H1 (cell line): ENCODE measurements around the gene GTF2A1L. TPM values are rescaled to one million over a fixed set of nuclear protein-coding genes. Genes with fewer than 3 reads are reported as not detected.

Experiments used
- CTCF ChIA-PET: fragments of 300-600 bp; sonication (Branson Sonifier 250); formaldehyde crosslinking; loops from one replicate; lab custom pipeline; 2021; ENCODE audit not compliant: partially characterized antibody; lab: Charles Lee
- POLR2A ChIA-PET: fragments of 300-600 bp; sonication (Branson Sonifier 250); formaldehyde crosslinking; loops from one replicate; lab custom pipeline; 2021; ENCODE audit warnings: inconsistent platforms; ENCODE audit not compliant: partially characterized antibody; lab: Charles Lee
- DNase-seq, 2 experiments: peaks; one replicate each; pipeline versions ENCODE4 v3.0.0 to v3.0.0-alpha.2; 2010 to 2022; ENCODE audit warnings: low spot score in 2 of 2, low read depth in 1 of 2, mixed read lengths in 1 of 2
- FAIRE-seq: peaks from 2 replicates; lab custom pipeline; 2011; peaks lifted over from hg19 to GRCh38; lab: Jason Lieb, UNC
- H2AFZ ChIP-seq: 2 replicates; pipeline ENCODE4 v1.8.1; 2012; ENCODE audit warnings: low read length, inconsistent platforms
- H2AK5ac ChIP-seq: 2 replicates; pipeline ENCODE4 v1.6.1; 2013; ENCODE audit warnings: low read depth, low read length
- H2BK120ac ChIP-seq: replicated peaks from 2 replicates; pipeline ENCODE3; 2013; ENCODE audit warnings: low read depth, low read length, inconsistent platforms
- H2BK12ac ChIP-seq: 2 replicates; pipeline ENCODE4 v1.6.1; 2013; ENCODE audit warnings: low read depth, low read length
- H2BK15ac ChIP-seq: 2 replicates; pipeline ENCODE4 v1.6.1; 2013; ENCODE audit warnings: low read length
- H2BK20ac ChIP-seq: 2 replicates; pipeline ENCODE4 v1.6.1; 2013; ENCODE audit warnings: low read length
- H2BK5ac ChIP-seq: 2 replicates; pipeline ENCODE4 v1.6.1; 2013; ENCODE audit warnings: low read depth, low read length
- H3K14ac ChIP-seq: 2 replicates; pipeline ENCODE4 v1.6.1; 2013; ENCODE audit warnings: inconsistent platforms; ENCODE audit not compliant: insufficient read length
- H3K18ac ChIP-seq: 2 replicates; pipeline ENCODE4 v1.6.1; 2013; ENCODE audit warnings: low read length; ENCODE audit errors: extremely low read depth
- H3K23ac ChIP-seq: 2 replicates; pipeline ENCODE4 v1.6.1; 2013; ENCODE audit warnings: inconsistent platforms; ENCODE audit not compliant: insufficient read length
- H3K23me2 ChIP-seq: 2 replicates; pipeline ENCODE4 v1.6.1; 2013; ENCODE audit warnings: low read depth, low read length
- H3K27ac ChIP-seq: 2 replicates; pipeline ENCODE4 v1.6.1; 2011; ENCODE audit warnings: low read depth, low read length, inconsistent platforms
- H3K27me3 ChIP-seq, 4 experiments: replicated peaks in 1 of 4; 1 replicate in 1 of 4; 2 replicates in 3 of 4; pipeline versions ENCODE4 v1.6.1 to v1.8.1; 2011 to 2013; ENCODE audit warnings: low read length in 3 of 4, mild to moderate bottlenecking in 3 of 4, inconsistent platforms in 2 of 4, mixed read lengths in 2 of 4, moderate library complexity in 1 of 4; ENCODE audit not compliant: control insufficient read depth in 3 of 4, insufficient read depth in 3 of 4; ENCODE audit errors: extremely low read depth in 1 of 4
- H3K36me3 ChIP-seq, 4 experiments: 2 replicates each; pipeline versions ENCODE4 v1.6.1 to v1.8.1; 2011 to 2013; ENCODE audit warnings: mild to moderate bottlenecking in 4 of 4, low read length in 3 of 4, moderate library complexity in 2 of 4, control low read depth in 1 of 4, inconsistent platforms in 1 of 4; ENCODE audit not compliant: insufficient read depth in 4 of 4, control insufficient read depth in 2 of 4
- H3K4ac ChIP-seq: replicated peaks from 2 replicates; pipeline ENCODE3; 2013; ENCODE audit warnings: low read length, low read depth, mixed read lengths, inconsistent platforms; ENCODE audit not compliant: insufficient read length
- H3K4me1 ChIP-seq, 4 experiments: replicated peaks in 1 of 4; 1 replicate in 1 of 4; 2 replicates in 3 of 4; pipeline versions ENCODE4 v1.6.1 to v1.8.1; 2011 to 2013; ENCODE audit warnings: low read length in 3 of 4, inconsistent platforms in 2 of 4, mixed read lengths in 1 of 4; ENCODE audit not compliant: insufficient read depth in 4 of 4, control insufficient read depth in 3 of 4
- H3K4me2 ChIP-seq, 2 experiments: 2 replicates each; pipeline versions ENCODE4 v1.6.1 to v1.8.1; 2011 to 2013; ENCODE audit warnings: low read depth in 2 of 2, low read length in 2 of 2, control low read depth in 1 of 2, inconsistent platforms in 1 of 2, mild to moderate bottlenecking in 1 of 2; ENCODE audit not compliant: insufficient read depth in 1 of 2
- H3K4me3 ChIP-seq, 4 experiments: fragments of 200-600, 300-600 bp in 1 of 4; sonication (generic), shearing (Covaris generic), sonication (Bioruptor Twin) in 1 of 4; 2 replicates each; pipeline versions ENCODE4 v1.5.1 to v1.8.1; 2011 to 2016; ENCODE audit warnings: low read length in 4 of 4, low read depth in 3 of 4, control low read depth in 2 of 4, inconsistent platforms in 2 of 4, mild to moderate bottlenecking in 2 of 4, mixed read lengths in 1 of 4, moderate library complexity in 1 of 4; ENCODE audit not compliant: insufficient read depth in 2 of 4; ENCODE audit errors: extremely low read depth in 1 of 4
- H3K56ac ChIP-seq: replicated peaks from 2 replicates; pipeline ENCODE3; 2013; ENCODE audit warnings: low read depth, mild to moderate bottlenecking, mixed read lengths, low read length, inconsistent platforms; ENCODE audit not compliant: insufficient read length
- H3K79me1 ChIP-seq: 2 replicates; pipeline ENCODE4 v1.6.1; 2013; ENCODE audit warnings: low read depth, low read length, control low read depth
- H3K79me2 ChIP-seq, 2 experiments: 2 replicates each; pipeline versions ENCODE4 v1.6.1 to v1.8.1; 2012 to 2013; ENCODE audit warnings: low read length in 2 of 2, mild to moderate bottlenecking in 2 of 2, inconsistent platforms in 1 of 2; ENCODE audit not compliant: insufficient read depth in 2 of 2, control insufficient read depth in 1 of 2
- H3K9ac ChIP-seq, 4 experiments: replicated peaks in 1 of 4; 1 replicate in 1 of 4; 2 replicates in 3 of 4; pipeline versions ENCODE4 v1.6.1 to v1.8.1; 2011 to 2013; ENCODE audit warnings: low read depth in 3 of 4, low read length in 3 of 4, control low read depth in 2 of 4, mild to moderate bottlenecking in 2 of 4, moderate library complexity in 2 of 4, inconsistent platforms in 1 of 4; ENCODE audit errors: extremely low read depth in 1 of 4
- H3K9me3 ChIP-seq, 2 experiments: 2 replicates each; pipeline versions ENCODE4 v1.6.1 to v1.8.1; 2012 to 2013; ENCODE audit warnings: mild to moderate bottlenecking in 2 of 2, moderate library complexity in 2 of 2, control low read depth in 1 of 2, inconsistent platforms in 1 of 2, low read depth in 1 of 2, low read length in 1 of 2, mixed read lengths in 1 of 2; ENCODE audit not compliant: insufficient read depth in 2 of 2
- H4K20me1 ChIP-seq, 2 experiments: replicated peaks in 1 of 2; 2 replicates each; pipeline versions ENCODE3 to v1.8.1; 2011 to 2013; ENCODE audit warnings: inconsistent platforms in 2 of 2, low read length in 2 of 2, mild to moderate bottlenecking in 1 of 2; ENCODE audit not compliant: insufficient read depth in 2 of 2, control insufficient read depth in 1 of 2
- H4K5ac ChIP-seq: 2 replicates; pipeline ENCODE4 v1.6.1; 2013; ENCODE audit warnings: low read length, low read depth, mixed read lengths, inconsistent platforms; ENCODE audit not compliant: insufficient read length
- H4K8ac ChIP-seq: 2 replicates; pipeline ENCODE4 v1.8.0; 2013; ENCODE audit warnings: mild to moderate bottlenecking, moderate library complexity, low read length, inconsistent platforms; ENCODE audit not compliant: insufficient read depth; ENCODE audit errors: extremely low read depth
- H4K91ac ChIP-seq: replicated peaks from 2 replicates; pipeline ENCODE3; 2013; ENCODE audit warnings: low read length, mixed read lengths, inconsistent platforms; ENCODE audit not compliant: insufficient read length
- BCL11A ChIP-seq, 2 experiments: IDR thresholded peaks; one replicate each; pipeline ENCODE4 v1.6.1; 2011; ENCODE audit warnings: low read depth in 2 of 2, low read length in 2 of 2, mild to moderate bottlenecking in 2 of 2
- CTCF ChIP-seq, 3 experiments: IDR thresholded peaks; 1 replicate in 2 of 3; 2 replicates in 1 of 3; pipeline versions ENCODE4 v1.5.1 to v1.6.1; 2011; ENCODE audit warnings: low read length in 3 of 3, mild to moderate bottlenecking in 3 of 3, inconsistent platforms in 2 of 3, low read depth in 1 of 3, moderate library complexity in 1 of 3; ENCODE audit not compliant: insufficient read depth in 1 of 3; ENCODE audit errors: control extremely low read depth in 1 of 3
- E2F6 ChIP-seq: IDR thresholded peaks from 2 replicates; pipeline ENCODE4 v1.6.1; 2012; ENCODE audit warnings: inconsistent platforms
- EGR1 ChIP-seq: IDR thresholded peaks from 2 replicates; pipeline ENCODE4 v1.6.1; 2011; ENCODE audit warnings: low read depth, low read length, borderline replicate concordance
- EZH2 ChIP-seq: fragments of 200-600 bp; sonication (generic); IDR thresholded peaks from 2 replicates; pipeline ENCODE4 v1.7.1; 2012; ENCODE audit warnings: low read depth, mild to moderate bottlenecking, moderate library complexity, low read length, inconsistent platforms; ENCODE audit not compliant: severe bottlenecking
- PHF8 ChIP-seq: fragments of 200-600 bp; sonication (generic); conservative IDR thresholded peaks from 2 replicates; pipeline ENCODE4 v1.7.1; 2012; ENCODE audit warnings: low read depth, mild to moderate bottlenecking, inconsistent platforms, low read length, moderate library complexity
- RXRA ChIP-seq: IDR thresholded peaks from 2 replicates; pipeline ENCODE4 v1.6.1; 2011; ENCODE audit warnings: low read depth, mild to moderate bottlenecking, low read length, moderate library complexity; ENCODE audit not compliant: insufficient read depth
- SAP30 ChIP-seq: fragments of 300-600 bp; sonication (generic); IDR thresholded peaks from 2 replicates; pipeline ENCODE4 v1.7.1; 2012; ENCODE audit warnings: low read length, moderate library complexity, mild to moderate bottlenecking, inconsistent platforms; ENCODE audit not compliant: insufficient read depth, insufficient replicate concordance
- SP2 ChIP-seq: IDR thresholded peaks from 2 replicates; pipeline ENCODE4 v1.6.1; 2012; ENCODE audit warnings: mild to moderate bottlenecking, low read length, inconsistent platforms
- SP4 ChIP-seq: IDR thresholded peaks from 2 replicates; pipeline ENCODE4 v1.6.1; 2012; ENCODE audit warnings: low read length, inconsistent platforms
- SRF ChIP-seq: IDR thresholded peaks from 2 replicates; pipeline ENCODE4 v1.6.1; 2011; ENCODE audit warnings: mild to moderate bottlenecking, low read depth, low read length, moderate library complexity
- WGBS, 2 experiments: shearing (Covaris generic) in 1 of 2; methylation state at CpG; one replicate each; pipeline versions ENCODE4 v1.1.6 to v1.1.7; 2013 to 2015; ENCODE audit warnings: low lambda C conversion rate in 2 of 2, mixed read lengths in 2 of 2, inconsistent platforms in 1 of 2, low coverage in 1 of 2, missing lambda C conversion rate in 1 of 2; ENCODE audit not compliant: insufficient replicate concordance in 2 of 2, insufficient coverage in 1 of 2, insufficient read length in 1 of 2; ENCODE audit errors: extremely low coverage in 1 of 2, missing lambda C conversion rate in 1 of 2; 5-methylcytosine and 5-hydroxymethylcytosine counted together
- polyA plus RNA-seq, 7 experiments: library from polyadenylated mRNA; depleted of rRNA in 3 of 7; stranded (reverse) in 5 of 7; unstranded in 2 of 7; fragments of >200 nt in 5 of 7; fragments of 200-250 nt in 2 of 7; gene quantifications; 1 replicate in 5 of 7; 2 replicates in 1 of 7; 4 replicates in 1 of 7; pipeline versions ENCODE4 v1.2.1 to v1.2.3, GENCODE V29; 2011 to 2013; ENCODE audit warnings: missing spikeins in 2 of 7, mixed read lengths in 2 of 7
- total RNA-seq: library from RNA; stranded (reverse); fragmentation: NEBNext Ultra II Directional; extraction: Animal tissue kit (Norgen Biotek cat#: 25700); gene quantifications from 2 replicates; pipeline ENCODE4 v1.2.1, GENCODE V29; 2021

The GTF2A1L gene
- total and polyA plus RNA-seq, 2 of the 8 experiments (the other 6 are each of a cell fraction or from before 2014, with no cell fraction given) = 0.18 TPM; not detected in 1

- Histone ChIP-seq H3K36me3 (no peaks in the 10 kb centered on the region), H3K79me1 (no peaks in the 10 kb centered on the region), H3K23me2 (no peaks in the 10 kb centered on the region), H3K79me2 (no peaks in the 10 kb centered on the region), H4K5ac (no peak overlapping the region), H4K91ac (no peak overlapping the region), H2BK12ac (no peak overlapping the region), H3K4me2 (no peak overlapping the region), H3K9me3 (0 out of 4 replicates have a peak, but pooled peaks cover 0 to 3% of the 10 kb centered on the region in 2 experiments), H4K20me1 (no peaks in the 10 kb centered on the region), H3K4ac (no peak overlapping the region), H2BK20ac (no peak overlapping the region), H3K14ac (no peak overlapping the region), H3K56ac (no peak overlapping the region), H2BK5ac (no peak overlapping the region), H4K8ac (no peak overlapping the region), H2AK5ac (no peak overlapping the region), H3K27ac (no peak overlapping the region), H3K4me1 (no peaks in the 10 kb centered on the region), H2AFZ (no peak overlapping the region), H3K23ac (no peak overlapping the region), H3K27me3 (no peaks in the 10 kb centered on the region), H2BK120ac (no peak overlapping the region), H3K4me3 (no peak overlapping the region), H2BK15ac (no peak overlapping the region), H3K9ac (no peak overlapping the region), H3K18ac (no peak overlapping the region)
- FAIRE-seq (no peak), DNase-seq (no peak)
- CTCF ChIA-PET = interaction anchor here (1.0 kb wide), 1 partner anchor 111 kb away, joined by 4 read pairs; no protein-coding TSS in a partner anchor
- POLR2A ChIA-PET = no interaction called here
- WGBS, 2 experiments = 86% methylated on average over 2 of the region's 2 CpGs; no CpG with 5 or more reads in 1 of the 2 experiments
- TF ChIP-seq SP4 (no peak), SRF (no peak), EZH2 (no peak), E2F6 (no peak), BCL11A (IDR thresholded peaks at IDR 0.05; ENCODE audit: low read depth in 2 of 2, low read length in 2 of 2) (no peak), EGR1 (no peak), PHF8 (no peak), CTCF (IDR thresholded peaks at IDR 0.05; ENCODE audit: control extremely low read depth in 1 of 3, insufficient read depth in 1 of 3, low read depth in 1 of 3, low read length in 3 of 3) (no peak), RXRA (no peak), SAP30 (no peak), SP2 (no peak)
Observed at GRCh38 chr2:48635786-48636185, 18.1 kb downstream of the GTF2A1L start.
